Measurements from ENCODE around the gene SEC14L3.

SEC14L3 gene

GRCh38 chr22:30444632-30445437, 27.0 kb downstream of the SEC14L3 start:
- TF ChIP-seq ZNF274 (IDR thresholded peaks at IDR 0.05; ENCODE audit: low read depth, low read length) = no peak
- H3K4me3 ChIP-seq (ENCODE audit: low read length) = no peak overlapping the region

GRCh38 chr22:30441088-30441487, 30.7 kb downstream of the SEC14L3 start:
- TF ChIP-seq ZNF274 (IDR thresholded peaks at IDR 0.05; ENCODE audit: low read depth, low read length) = no peak
- H3K4me3 ChIP-seq (ENCODE audit: low read length) = no peak overlapping the region

GRCh38 chr22:30439836-30440235, 32.0 kb downstream of the SEC14L3 start:
- H3K4me3 ChIP-seq (ENCODE audit: low read length) = no peak overlapping the region
- no peak for TF ChIP-seq ZNF274 (IDR thresholded peaks at IDR 0.05; ENCODE audit: low read depth, low read length)

GRCh38 chr22:30439226-30439625, 32.6 kb downstream of the SEC14L3 start:
- H3K4me3 ChIP-seq (ENCODE audit: low read length) = no peak overlapping the region
- TF ChIP-seq ZNF274 (IDR thresholded peaks at IDR 0.05; ENCODE audit: low read depth, low read length) = no peak

GRCh38 chr22:30438559-30438958, 33.3 kb downstream of the SEC14L3 start:
- no peak for TF ChIP-seq ZNF274 (IDR thresholded peaks at IDR 0.05; ENCODE audit: low read depth, low read length)
- no peak overlapping the region for H3K4me3 ChIP-seq (ENCODE audit: low read length)

- no peak for TF ChIP-seq ZNF274 (IDR thresholded peaks at IDR 0.05; ENCODE audit: low read depth, low read length)
- no peak overlapping the region for H3K4me3 ChIP-seq (ENCODE audit: low read length)
Measured at GRCh38 chr22:30436196-30436595, 35.6 kb downstream of the SEC14L3 start.

GRCh38 chr22:30435674-30436126, 36.1 kb downstream of the SEC14L3 start:
- TF ChIP-seq ZNF274 (IDR thresholded peaks at IDR 0.05; ENCODE audit: low read depth, low read length) = no peak
- H3K4me3 ChIP-seq (ENCODE audit: low read length) = no peak overlapping the region

- no peak overlapping the region for H3K4me3 ChIP-seq (ENCODE audit: low read length)
- no peak for TF ChIP-seq ZNF274 (IDR thresholded peaks at IDR 0.05; ENCODE audit: low read depth, low read length)
Measured at GRCh38 chr22:30434843-30435242, 37.0 kb downstream of the SEC14L3 start.

- no peak overlapping the region for H3K4me3 ChIP-seq (ENCODE audit: low read length)
- no peak for TF ChIP-seq ZNF274 (IDR thresholded peaks at IDR 0.05; ENCODE audit: low read depth, low read length)
Measured at GRCh38 chr22:30433773-30434172, 38.0 kb downstream of the SEC14L3 start.

GRCh38 chr22:30433227-30433626, 38.6 kb downstream of the SEC14L3 start:
- no peak for TF ChIP-seq ZNF274 (IDR thresholded peaks at IDR 0.05; ENCODE audit: low read depth, low read length)

GRCh38 chr22:30432520-30432919, 39.3 kb downstream of the SEC14L3 start:
- no peak overlapping the region for H3K4me3 ChIP-seq (ENCODE audit: low read length)
- no peak for TF ChIP-seq ZNF274 (IDR thresholded peaks at IDR 0.05; ENCODE audit: low read depth, low read length)

More at GRCh38 chr22:30433227-30433626, 38.6 kb downstream of the SEC14L3 start:
- H3K4me3 ChIP-seq (ENCODE audit: low read length) = no peak overlapping the region

GRCh38 chr22:30432096-30432495, 39.7 kb downstream of the SEC14L3 start:
- H3K4me3 ChIP-seq (ENCODE audit: low read length) = no peak overlapping the region
- TF ChIP-seq ZNF274 (IDR thresholded peaks at IDR 0.05; ENCODE audit: low read depth, low read length) = no peak

GRCh38 chr22:30430933-30431332, 40.9 kb downstream of the SEC14L3 start:
- TF ChIP-seq ZNF274 (IDR thresholded peaks at IDR 0.05; ENCODE audit: low read depth, low read length) = no peak
- no peak overlapping the region for H3K4me3 ChIP-seq (ENCODE audit: low read length)

- no peak overlapping the region for H3K4me3 ChIP-seq (ENCODE audit: low read length)
- TF ChIP-seq ZNF274 (IDR thresholded peaks at IDR 0.05; ENCODE audit: low read depth, low read length) = no peak
Measured at GRCh38 chr22:30429887-30430286, 41.9 kb downstream of the SEC14L3 start.

- TF ChIP-seq ZNF274 (IDR thresholded peaks at IDR 0.05; ENCODE audit: low read depth, low read length) = no peak
- H3K4me3 ChIP-seq (ENCODE audit: low read length) = no peak overlapping the region
Measured at GRCh38 chr22:30427871-30428270, 43.9 kb downstream of the SEC14L3 start.
